ENCODE measurements around the gene NEK6. TPM values are rescaled to one million over a fixed set of nuclear protein-coding genes. Genes with fewer than 3 reads are reported as not detected.
A peak's percentile ranks its signal among the peaks of the same experiment; 100 is the strongest.

The NEK6 gene
- total RNA-seq, 2 donors from 2014 or later: 15.5 to 23.6 TPM

DNA sequence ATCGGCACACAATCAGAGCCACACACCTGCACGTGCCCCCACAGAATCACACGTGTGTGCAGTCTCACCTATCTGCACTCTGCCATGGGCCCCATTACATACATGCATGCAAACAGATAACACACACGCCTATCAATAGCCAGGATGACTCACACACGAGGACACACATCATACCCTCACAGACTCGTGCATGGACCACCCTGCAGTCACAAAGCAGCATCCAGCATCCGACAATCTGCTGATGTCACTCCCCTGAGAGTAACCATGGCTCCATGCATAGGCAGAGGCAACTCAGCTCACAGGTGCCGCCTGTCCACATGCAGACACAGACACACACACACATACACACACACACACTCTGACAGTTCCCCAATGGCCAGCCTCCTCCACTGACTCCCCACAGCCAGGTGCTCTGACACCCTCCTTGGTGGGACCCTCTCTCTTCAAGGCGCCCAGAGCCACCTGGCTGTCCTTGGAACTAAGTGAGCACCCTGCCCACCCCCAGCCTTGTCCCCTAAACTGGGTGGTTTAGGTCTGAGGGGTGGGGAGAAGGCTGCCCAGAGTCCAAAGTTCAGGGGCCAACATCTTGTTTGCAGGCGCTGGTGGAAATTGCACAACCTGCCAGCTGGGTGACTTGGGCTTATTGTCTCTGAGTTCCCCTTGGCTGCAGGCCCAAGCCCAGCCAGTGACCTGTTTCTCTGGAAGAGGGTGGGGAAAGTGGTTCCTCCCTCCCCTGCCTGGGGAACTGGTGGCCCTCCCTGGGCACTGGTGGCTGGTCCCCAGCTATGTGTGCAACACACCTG, 34.6 kb upstream of the NEK6 start:
- TF ChIP-seq, protein P1, sequence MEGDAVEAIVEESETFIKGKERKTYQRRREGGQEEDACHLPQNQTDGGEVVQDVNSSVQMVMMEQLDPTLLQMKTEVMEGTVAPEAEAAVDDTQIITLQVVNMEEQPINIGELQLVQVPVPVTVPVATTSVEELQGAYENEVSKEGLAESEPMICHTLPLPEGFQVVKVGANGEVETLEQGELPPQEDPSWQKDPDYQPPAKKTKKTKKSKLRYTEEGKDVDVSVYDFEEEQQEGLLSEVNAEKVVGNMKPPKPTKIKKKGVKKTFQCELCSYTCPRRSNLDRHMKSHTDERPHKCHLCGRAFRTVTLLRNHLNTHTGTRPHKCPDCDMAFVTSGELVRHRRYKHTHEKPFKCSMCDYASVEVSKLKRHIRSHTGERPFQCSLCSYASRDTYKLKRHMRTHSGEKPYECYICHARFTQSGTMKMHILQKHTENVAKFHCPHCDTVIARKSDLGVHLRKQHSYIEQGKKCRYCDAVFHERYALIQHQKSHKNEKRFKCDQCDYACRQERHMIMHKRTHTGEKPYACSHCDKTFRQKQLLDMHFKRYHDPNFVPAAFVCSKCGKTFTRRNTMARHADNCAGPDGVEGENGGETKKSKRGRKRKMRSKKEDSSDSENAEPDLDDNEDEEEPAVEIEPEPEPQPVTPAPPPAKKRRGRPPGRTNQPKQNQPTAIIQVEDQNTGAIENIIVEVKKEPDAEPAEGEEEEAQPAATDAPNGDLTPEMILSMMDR (IDR thresholded peaks at IDR 0.05): no peak
- TF ChIP-seq POLR2A (IDR thresholded peaks at IDR 0.05): no peak
- Histone ChIP-seq H3K36me3 (replicated peaks in 1 of 2; ENCODE audit: insufficient read depth in 1 of 2, low read depth in 2 of 2) (no peaks in the 10 kb centered on the region), H3K4me1 (peaks cover 58% of the 10 kb centered on the region), H3K27me3 (no peaks in the 10 kb centered on the region), H3K27ac (peak overlapping the region; percentile 76 to 92 (median 79)), H3K9me3 (no peaks in the 10 kb centered on the region), H3K4me3 (no peak overlapping the region)
- WGBS, 2 donors: 26 to 44% methylated on average over 7 to 10 of the region's 10 CpGs
- intact Hi-C loops (cut with DNase I): no loop called here
- peak; percentile 92 to 99 (median 98) for DNase-seq
- peak; percentile 79 for ATAC-seq

DNA sequence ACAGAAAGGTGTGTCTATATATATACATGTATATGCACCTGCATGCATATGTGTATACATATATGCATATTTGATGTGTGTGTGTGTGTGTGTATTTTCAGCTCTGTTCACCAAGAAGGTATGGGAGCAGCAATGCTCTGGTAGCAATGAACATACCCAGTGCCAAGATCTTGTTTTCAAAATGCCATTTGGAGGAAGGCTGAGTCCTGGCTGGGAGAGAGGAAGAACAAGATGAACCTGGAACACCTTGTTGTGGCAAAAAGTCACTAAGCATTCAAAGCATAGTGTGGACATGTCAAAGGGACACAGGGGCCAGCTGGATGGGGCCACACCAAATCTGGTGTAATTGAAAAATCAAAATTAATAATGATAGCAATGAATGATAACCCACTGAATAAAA, 31.8 kb upstream of the NEK6 start:
- ATAC-seq (no peak), DNase-seq (no peak)
- peaks cover 32% of the 10 kb centered on the region for H3K4me1 ChIP-seq
- H3K9me3 ChIP-seq: no peaks in the 10 kb centered on the region
- intact Hi-C loops (cut with DNase I): no loop called here
- TF ChIP-seq, protein P1 (IDR thresholded peaks at IDR 0.05): no peak
- no peak for TF ChIP-seq POLR2A (IDR thresholded peaks at IDR 0.05)
- H3K4me3 ChIP-seq: no peak overlapping the region
- H3K36me3 ChIP-seq (replicated peaks in 1 of 2; ENCODE audit: insufficient read depth in 1 of 2, low read depth in 2 of 2): no peaks in the 10 kb centered on the region
- no peak overlapping the region for H3K27ac ChIP-seq
- H3K27me3 ChIP-seq: no peaks in the 10 kb centered on the region

- H3K9me3 ChIP-seq: no peaks in the 10 kb centered on the region
- H3K27ac ChIP-seq: no peak overlapping the region
- intact Hi-C loops (cut with DNase I): no loop called here
- WGBS, 2 donors: 71 to 93% methylated on average over 2 of the region's 2 CpGs
- H3K4me3 ChIP-seq: no peak overlapping the region
- DNase-seq: no peak
- H3K4me1 ChIP-seq: peaks cover 7% of the 10 kb centered on the region
- no peaks in the 10 kb centered on the region for H3K27me3 ChIP-seq
- no peaks in the 10 kb centered on the region for H3K36me3 ChIP-seq (replicated peaks in 1 of 2; ENCODE audit: insufficient read depth in 1 of 2, low read depth in 2 of 2)
- TF ChIP-seq, protein P1 (IDR thresholded peaks at IDR 0.05): no peak
- TF ChIP-seq POLR2A (IDR thresholded peaks at IDR 0.05): no peak
- no peak for ATAC-seq
Observed at GRCh38 chr9:124228516-124228915, 29.2 kb upstream of the NEK6 start.

GRCh38 chr9:124231095-124231737, 26.5 kb upstream of the NEK6 start:
- Histone ChIP-seq H3K27ac (no peak overlapping the region), H3K4me1 (no peaks in the 10 kb centered on the region), H3K4me3 (no peak overlapping the region), H3K27me3 (no peaks in the 10 kb centered on the region), H3K36me3 (replicated peaks in 1 of 2; ENCODE audit: insufficient read depth in 1 of 2, low read depth in 2 of 2) (no peaks in the 10 kb centered on the region), H3K9me3 (no peaks in the 10 kb centered on the region)
- TF ChIP-seq, protein P1 (IDR thresholded peaks at IDR 0.05): no peak
- no peak for TF ChIP-seq POLR2A (IDR thresholded peaks at IDR 0.05)
- 85 to 87% methylated on average over 8 of the region's 8 CpGs for WGBS, 2 donors
- DNase-seq (no peak), ATAC-seq (no peak)
- intact Hi-C loops (cut with DNase I): no loop called here

Measured in body of pancreas (tissue), 4 donors.